GM12891 (cell line): ENCODE measurements around the gene STMN3.

Experiments
- POLR2A ChIP-seq: IDR thresholded peaks from 2 replicates; pipeline ENCODE4 v1.6.1; 2011; ENCODE audit warnings: low read depth, low read length, control low read depth
- POLR2AphosphoS5 ChIP-seq: IDR thresholded peaks from 2 replicates; pipeline ENCODE4 v1.6.1; 2011; ENCODE audit warnings: low read depth, low read length, control low read depth

- no peak for TF ChIP-seq POLR2AphosphoS5
- no peak for TF ChIP-seq POLR2A
Measured at GRCh38 chr20:63619086-63619485, 34.1 kb downstream of the STMN3 start.
